Erythroblast (primary cell): Measurements from ENCODE around the gene CCSER1.

Experiments
- GATA1 ChIP-seq: IDR thresholded peaks from 2 replicates; pipeline ENCODE4 v1.6.1; 2011; ENCODE audit warnings: low read depth, mild to moderate bottlenecking, control low read depth, low read length, moderate library complexity
- POLR2A ChIP-seq: IDR thresholded peaks from 2 replicates; pipeline ENCODE4 v1.6.1; 2011; ENCODE audit warnings: mild to moderate bottlenecking, low read length

GRCh38 chr4:90769251-90769650, 642.1 kb downstream of the CCSER1 start:
- TF ChIP-seq POLR2A, result no peak
- no peak for TF ChIP-seq GATA1
